Testis (tissue), 2 donors: ENCODE results near the gene PJA2.

Source experiments
- POLR2A ChIP-seq: fragments of 450-650 bp; IDR thresholded peaks from one replicate; pipeline ENCODE4 v1.6.1; 2017; ENCODE audit warnings: antibody characterized with exemption, mild to moderate bottlenecking, moderate library complexity
- TF ChIP-seq, protein P1 (sequence below), 3 experiments: fragments of 450-650 bp in 2 of 3; fragments of 200-600 bp in 1 of 3; sonication (generic) in 1 of 3; IDR thresholded peaks; one replicate each; pipeline ENCODE4 v1.5.1; 2016 to 2019; ENCODE audit warnings: antibody characterized with exemption in 3 of 3, mild to moderate bottlenecking in 2 of 3, moderate library complexity in 1 of 3

DNA sequence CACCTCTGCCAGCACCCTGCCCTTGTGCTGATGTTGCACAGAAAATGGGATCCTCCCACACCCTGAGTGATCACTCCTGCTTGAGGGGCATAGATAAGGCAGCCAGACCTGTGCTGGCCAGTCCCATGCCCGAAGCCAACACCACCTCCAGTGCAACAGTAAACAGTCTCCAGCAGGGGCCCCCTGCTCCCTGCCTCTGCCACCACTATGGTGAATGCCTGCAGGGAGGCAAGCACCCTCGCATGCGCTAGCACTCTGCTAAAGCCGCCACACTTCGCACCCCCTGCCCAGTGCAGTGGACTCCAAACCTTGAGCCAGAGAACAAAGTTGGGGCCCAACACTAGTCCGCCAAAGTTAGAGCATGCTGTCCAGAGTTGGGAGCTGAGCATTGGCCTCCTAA is 118.7 kb downstream of the PJA2 start:
- no peak for TF ChIP-seq POLR2A
- TF ChIP-seq, protein P1, sequence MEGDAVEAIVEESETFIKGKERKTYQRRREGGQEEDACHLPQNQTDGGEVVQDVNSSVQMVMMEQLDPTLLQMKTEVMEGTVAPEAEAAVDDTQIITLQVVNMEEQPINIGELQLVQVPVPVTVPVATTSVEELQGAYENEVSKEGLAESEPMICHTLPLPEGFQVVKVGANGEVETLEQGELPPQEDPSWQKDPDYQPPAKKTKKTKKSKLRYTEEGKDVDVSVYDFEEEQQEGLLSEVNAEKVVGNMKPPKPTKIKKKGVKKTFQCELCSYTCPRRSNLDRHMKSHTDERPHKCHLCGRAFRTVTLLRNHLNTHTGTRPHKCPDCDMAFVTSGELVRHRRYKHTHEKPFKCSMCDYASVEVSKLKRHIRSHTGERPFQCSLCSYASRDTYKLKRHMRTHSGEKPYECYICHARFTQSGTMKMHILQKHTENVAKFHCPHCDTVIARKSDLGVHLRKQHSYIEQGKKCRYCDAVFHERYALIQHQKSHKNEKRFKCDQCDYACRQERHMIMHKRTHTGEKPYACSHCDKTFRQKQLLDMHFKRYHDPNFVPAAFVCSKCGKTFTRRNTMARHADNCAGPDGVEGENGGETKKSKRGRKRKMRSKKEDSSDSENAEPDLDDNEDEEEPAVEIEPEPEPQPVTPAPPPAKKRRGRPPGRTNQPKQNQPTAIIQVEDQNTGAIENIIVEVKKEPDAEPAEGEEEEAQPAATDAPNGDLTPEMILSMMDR (IDR thresholded peaks at IDR 0.05): no peak
